Activated T-cell treated with anti-CD3 and anti-CD28 coated beads for 1 hour (primary cell): ENCODE data around the gene CYB5D1.

Experiments used
- DNase-seq: peaks from one replicate; pipeline ENCODE4 v3.0.0-alpha.2; 2020; ENCODE audit warnings: low read depth

The CYB5D1 gene

GRCh38 chr17:7844292-7845154, 13.3 kb upstream of the CYB5D1 start:
- peak; percentile 63 for DNase-seq

GRCh38 chr17:7845359-7846062, 12.3 kb upstream of the CYB5D1 start:
- DNase-seq = no peak

- no peak for DNase-seq
Observed at GRCh38 chr17:7846063-7846735, 11.6 kb upstream of the CYB5D1 start.

GRCh38 chr17:7846765-7847661, 10.8 kb upstream of the CYB5D1 start:
- no peak for DNase-seq

DNA sequence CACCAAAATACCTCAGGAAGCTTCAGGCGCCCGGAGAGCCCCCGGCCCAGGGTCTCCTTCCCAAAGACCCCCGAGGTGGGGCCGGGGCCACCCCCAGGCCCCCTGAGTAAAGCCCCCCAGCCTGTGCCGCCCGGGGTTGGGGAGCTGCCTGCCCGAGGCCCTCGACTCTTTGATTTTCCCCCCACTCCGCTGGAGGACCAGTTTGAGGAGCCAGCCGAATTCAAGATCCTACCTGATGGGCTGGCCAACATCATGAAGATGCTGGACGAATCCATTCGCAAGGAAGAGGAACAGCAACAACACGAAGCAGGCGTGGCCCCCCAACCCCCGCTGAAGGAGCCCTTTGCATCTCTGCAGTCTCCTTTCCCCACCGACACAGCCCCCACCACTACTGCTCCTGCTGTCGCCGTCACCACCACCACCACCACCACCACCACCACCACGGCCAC, 9.6 kb upstream of the CYB5D1 start:
- DNase-seq = no peak

DNA sequence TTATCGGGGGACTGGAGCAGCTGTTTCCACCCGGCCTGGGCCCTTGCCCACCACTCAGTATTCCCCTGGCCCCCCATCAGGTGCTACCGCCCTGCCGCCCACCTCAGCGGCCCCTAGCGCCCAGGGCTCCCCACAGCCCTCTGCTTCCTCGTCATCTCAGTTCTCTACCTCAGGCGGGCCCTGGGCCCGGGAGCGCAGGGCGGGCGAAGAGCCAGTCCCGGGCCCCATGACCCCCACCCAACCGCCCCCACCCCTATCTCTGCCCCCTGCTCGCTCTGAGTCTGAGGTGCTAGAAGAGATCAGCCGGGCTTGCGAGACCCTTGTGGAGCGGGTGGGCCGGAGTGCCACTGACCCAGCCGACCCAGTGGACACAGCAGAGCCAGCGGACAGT, 9.1 kb upstream of the CYB5D1 start:
- DNase-seq = no peak

GRCh38 chr17:7849130-7849750, 8.6 kb upstream of the CYB5D1 start:
- no peak for DNase-seq

DNA sequence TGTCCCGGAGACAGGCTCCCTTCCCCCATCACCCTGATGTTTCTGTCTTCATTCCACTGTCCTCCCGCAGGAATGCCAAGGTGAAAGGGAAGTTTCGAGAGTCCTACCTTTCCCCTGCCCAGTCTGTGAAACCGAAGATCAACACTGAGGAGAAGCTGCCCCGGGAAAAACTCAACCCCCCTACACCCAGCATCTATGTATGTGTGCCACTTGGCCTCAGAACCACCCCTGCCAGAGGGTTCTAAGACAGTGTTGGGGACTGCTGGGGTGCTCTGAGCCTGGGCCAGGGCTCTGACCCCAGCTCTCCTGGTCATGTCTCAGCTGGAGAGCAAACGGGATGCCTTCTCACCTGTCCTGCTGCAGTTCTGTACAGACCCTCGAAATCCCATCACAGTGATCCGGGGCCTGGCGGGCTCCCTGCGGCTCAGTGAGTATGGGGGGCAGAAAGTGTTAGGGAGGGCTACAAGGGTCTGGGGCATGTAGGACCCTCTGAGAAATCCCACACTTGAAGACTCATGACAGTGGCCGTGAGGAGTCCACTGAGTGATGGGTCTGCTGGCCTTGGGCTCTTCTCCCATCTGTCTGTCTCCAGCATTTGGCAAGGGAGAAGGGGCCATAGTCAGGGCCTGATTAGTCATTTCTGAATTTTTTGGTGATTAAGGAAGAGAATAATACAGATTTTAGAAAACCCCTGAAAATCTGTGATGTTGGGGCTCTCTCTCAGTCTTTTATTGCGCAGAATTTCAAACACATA, 7.9 kb upstream of the CYB5D1 start:
- DNase-seq = no peak

DNA sequence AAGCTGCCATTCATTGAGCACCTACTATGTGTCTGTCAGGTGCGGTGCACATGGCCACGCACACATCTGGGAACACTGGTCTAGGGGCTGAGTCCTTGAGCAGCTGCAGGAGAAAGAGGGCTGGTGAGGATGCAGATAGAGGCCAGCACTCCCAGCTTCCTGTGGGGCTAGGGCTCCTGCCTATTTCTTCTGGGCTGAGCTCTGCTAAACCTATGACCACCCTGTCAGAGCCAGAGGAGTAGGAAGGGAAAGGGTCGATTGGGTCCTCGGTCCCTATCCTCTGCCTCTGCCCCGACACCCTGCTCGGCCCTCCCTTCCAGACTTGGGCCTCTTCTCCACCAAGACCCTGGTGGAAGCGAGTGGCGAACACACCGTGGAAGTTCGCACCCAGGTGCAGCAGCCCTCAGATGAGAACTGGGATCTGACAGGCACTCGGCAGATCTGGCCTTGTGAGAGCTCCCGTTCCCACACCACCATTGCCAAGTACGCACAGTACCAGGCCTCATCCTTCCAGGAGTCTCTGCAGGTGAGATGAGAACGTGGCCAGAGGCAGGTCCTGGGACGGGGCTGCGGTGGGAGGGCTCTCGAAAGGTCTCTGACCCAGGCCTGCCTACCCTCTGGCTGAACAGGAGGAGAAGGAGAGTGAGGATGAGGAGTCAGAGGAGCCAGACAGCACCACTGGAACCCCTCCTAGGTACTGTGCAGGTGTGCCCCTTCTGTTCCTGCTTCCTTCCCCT, 6.9 kb upstream of the CYB5D1 start:
- DNase-seq = no peak

DNA sequence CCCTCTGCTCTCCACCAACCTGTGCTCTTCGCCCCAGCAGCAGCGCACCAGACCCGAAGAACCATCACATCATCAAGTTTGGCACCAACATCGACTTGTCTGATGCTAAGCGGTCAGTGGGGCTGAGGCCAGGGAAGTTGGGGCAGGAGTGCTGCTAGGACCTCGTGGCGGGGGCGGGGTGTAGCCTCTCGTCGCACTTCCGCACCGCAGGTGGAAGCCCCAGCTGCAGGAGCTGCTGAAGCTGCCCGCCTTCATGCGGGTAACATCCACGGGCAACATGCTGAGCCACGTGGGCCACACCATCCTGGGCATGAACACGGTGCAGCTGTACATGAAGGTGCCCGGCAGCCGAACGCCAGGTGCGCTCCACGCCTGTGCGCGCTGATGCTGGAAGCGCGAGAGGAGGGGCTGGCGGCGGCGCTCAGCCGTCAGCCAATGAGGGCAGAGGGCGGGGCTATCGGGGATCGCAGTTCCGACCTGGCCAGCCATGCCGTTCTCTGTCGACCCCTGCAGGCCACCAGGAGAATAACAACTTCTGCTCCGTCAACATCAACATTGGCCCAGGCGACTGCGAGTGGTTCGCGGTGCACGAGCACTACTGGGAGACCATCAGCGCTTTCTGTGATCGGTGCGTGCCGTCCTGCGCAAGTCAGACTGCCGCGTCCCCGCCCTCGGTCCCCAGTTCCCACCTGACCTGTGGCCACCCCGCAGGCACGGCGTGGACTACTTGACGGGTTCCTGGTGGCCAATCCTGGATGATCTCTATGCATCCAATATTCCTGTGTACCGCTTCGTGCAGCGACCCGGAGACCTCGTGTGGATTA, 6.2 kb upstream of the CYB5D1 start:
- DNase-seq = peak; percentile 91

GRCh38 chr17:7852262-7852670, 5.5 kb upstream of the CYB5D1 start:
- no peak for DNase-seq

GRCh38 chr17:7852919-7853690, 4.7 kb upstream of the CYB5D1 start:
- DNase-seq = no peak

GRCh38 chr17:7853691-7854038, 4.1 kb upstream of the CYB5D1 start:
- DNase-seq = no peak

- no peak for DNase-seq
Observed at GRCh38 chr17:7854078-7854777, 3.6 kb upstream of the CYB5D1 start.

- DNase-seq = peak; percentile 39
Observed at GRCh38 chr17:7854851-7855659, 2.7 kb upstream of the CYB5D1 start, which contains the start of gene TMEM88. TMEM88 (plus strand) TSS chr17:7855066; CDS start chr17:7855075, 9 bp downstream.

DNA sequence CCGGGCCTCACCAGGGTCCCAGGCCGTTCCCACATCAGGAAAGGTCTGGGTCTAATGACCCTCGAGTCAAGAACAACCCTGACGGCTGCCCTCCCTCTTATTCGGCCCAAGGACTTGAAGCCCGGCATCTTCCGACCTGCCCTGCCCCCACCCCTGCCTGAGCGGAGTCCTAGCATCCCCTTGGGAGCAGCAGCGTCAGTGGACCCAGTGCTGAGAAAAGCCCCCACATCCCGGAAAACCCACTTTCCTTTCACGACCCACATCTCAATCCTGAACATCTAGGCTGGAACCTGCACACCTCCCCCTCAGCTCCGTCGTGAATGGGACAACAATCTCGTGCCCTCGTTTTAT, 2.2 kb upstream of the CYB5D1 start:
- no peak for DNase-seq
